CD14-positive monocyte (primary cell): ENCODE results near the gene COL12A1. TPM values are rescaled to one million over a fixed set of nuclear protein-coding genes. Genes with fewer than 3 reads are reported as not detected.
A peak's percentile ranks its signal among the peaks of the same experiment; 100 is the strongest.

Experiments
- DNase-seq, 3 donors: peaks; one replicate each; pipeline ENCODE4 v3.0.0-alpha.2; 2011 to 2022
- H2AFZ ChIP-seq: 2 replicates; pipeline ENCODE4 v1.6.0; 2012; ENCODE audit warnings: mild to moderate bottlenecking, low read depth, low read length, inconsistent platforms; ENCODE audit not compliant: insufficient read depth, poor library complexity, severe bottlenecking
- H3K27ac ChIP-seq, 2 donors: 1 replicate in 1 of 2; 2 replicates in 1 of 2; pipeline ENCODE4 v1.5.1; 2012 to 2013; ENCODE audit warnings: low read length in 2 of 2, control low read depth in 1 of 2, inconsistent platforms in 1 of 2, low read depth in 1 of 2, mild to moderate bottlenecking in 1 of 2
- H3K27me3 ChIP-seq, 2 donors: one replicate each; pipeline versions ENCODE4 v1.6.0 to v1.6.1; 2011 to 2013; ENCODE audit warnings: low read length in 2 of 2; ENCODE audit not compliant: control insufficient read depth in 2 of 2, insufficient read depth in 2 of 2
- H3K36me3 ChIP-seq, 2 donors: replicated peaks in 1 of 2; 1 replicate in 1 of 2; 2 replicates in 1 of 2; pipeline versions ENCODE4 v1.5.1 to v1.6.1; 2012 to 2013; ENCODE audit warnings: low read length in 2 of 2, control low read depth in 1 of 2, inconsistent platforms in 1 of 2, mild to moderate bottlenecking in 1 of 2; ENCODE audit not compliant: insufficient read depth in 2 of 2, control insufficient read depth in 1 of 2
- H3K4me1 ChIP-seq, 2 donors: 1 replicate in 1 of 2; 2 replicates in 1 of 2; pipeline versions ENCODE4 v1.5.1 to v1.6.1; 2012 to 2013; ENCODE audit warnings: low read length in 2 of 2, control low read depth in 1 of 2, inconsistent platforms in 1 of 2, mild to moderate bottlenecking in 1 of 2, moderate library complexity in 1 of 2; ENCODE audit not compliant: insufficient read depth in 2 of 2, control insufficient read depth in 1 of 2
- H3K4me2 ChIP-seq: replicated peaks from 2 replicates; pipeline ENCODE3; 2012; ENCODE audit warnings: low read length, moderate library complexity, mild to moderate bottlenecking; ENCODE audit not compliant: poor library complexity, severe bottlenecking; ENCODE audit errors: extremely low read depth
- H3K4me3 ChIP-seq, 3 experiments: fragments of 200-600 bp in 1 of 3; sonication (generic) in 1 of 3; replicated peaks in 1 of 3; 1 replicate in 2 of 3; 2 replicates in 1 of 3; pipeline ENCODE4 v1.5.1; 2011 to 2013; ENCODE audit warnings: low read length in 3 of 3, mild to moderate bottlenecking in 3 of 3, control low read depth in 2 of 3, low read depth in 2 of 3, inconsistent platforms in 1 of 3, moderate library complexity in 1 of 3
- H3K79me2 ChIP-seq: 2 replicates; pipeline ENCODE4 v1.6.0; 2012; ENCODE audit warnings: mild to moderate bottlenecking, control low read depth, inconsistent platforms, low read length, moderate library complexity; ENCODE audit not compliant: insufficient read depth
- H3K9ac ChIP-seq: 2 replicates; pipeline ENCODE4 v1.6.0; 2017; ENCODE audit warnings: low read length, mild to moderate bottlenecking; ENCODE audit not compliant: insufficient read depth, poor library complexity, severe bottlenecking
- H3K9me3 ChIP-seq, 2 donors: replicated peaks in 1 of 2; 1 replicate in 1 of 2; 2 replicates in 1 of 2; pipeline versions ENCODE4 v1.5.1 to v1.6.1; 2012 to 2013; ENCODE audit warnings: low read length in 2 of 2, control low read depth in 1 of 2; ENCODE audit not compliant: control insufficient read depth in 1 of 2, insufficient read depth in 1 of 2
- H4K20me1 ChIP-seq: 2 replicates; pipeline ENCODE4 v1.6.0; 2012; ENCODE audit warnings: mild to moderate bottlenecking, low read length, control low read depth, moderate library complexity; ENCODE audit not compliant: insufficient read depth
- H3K27ac Mint-ChIP-seq, 7 donors: one replicate each; pipeline ENCODE4 v1.8.0; 2020; ENCODE audit warnings: mild to moderate bottlenecking in 7 of 7, mixed read lengths in 7 of 7, moderate library complexity in 6 of 7, inconsistent platforms in 2 of 7
- H3K27me3 Mint-ChIP-seq, 3 donors: one replicate each; pipeline ENCODE4 v1.8.0; 2021 to 2022; ENCODE audit warnings: low read depth in 3 of 3, mild to moderate bottlenecking in 3 of 3, mixed read lengths in 3 of 3, moderate library complexity in 3 of 3, inconsistent platforms in 1 of 3
- H3K36me3 Mint-ChIP-seq, 2 donors: one replicate each; pipeline ENCODE4 v1.8.0; 2020; ENCODE audit warnings: mixed read lengths in 2 of 2, inconsistent platforms in 1 of 2, mild to moderate bottlenecking in 1 of 2
- H3K4me1 Mint-ChIP-seq: one replicate; pipeline ENCODE4 v1.8.0; 2020; ENCODE audit warnings: mild to moderate bottlenecking, mixed read lengths
- H3K4me3 Mint-ChIP-seq, 2 donors: one replicate each; pipeline ENCODE4 v1.8.0; 2020; ENCODE audit warnings: mild to moderate bottlenecking in 2 of 2, mixed read lengths in 2 of 2, moderate library complexity in 1 of 2
- H3K9me3 Mint-ChIP-seq, 7 donors: one replicate each; pipeline ENCODE4 v1.8.0; 2020 to 2022; ENCODE audit warnings: mixed read lengths in 7 of 7, mild to moderate bottlenecking in 6 of 7, moderate library complexity in 6 of 7, inconsistent platforms in 2 of 7
- CTCF ChIP-seq: fragments of 200-600 bp; IDR thresholded peaks from one replicate; pipeline ENCODE4 v1.8.0; 2022; ENCODE audit warnings: antibody characterized with exemption, mild to moderate bottlenecking
- WGBS: methylation state at CpG from one replicate; pipeline ENCODE4 v1.1.5; 2013; ENCODE audit warnings: missing lambda C conversion rate; ENCODE audit not compliant: insufficient coverage; 5-methylcytosine and 5-hydroxymethylcytosine counted together
- intact Hi-C, 2 donors: fragments of 100-400 bp; cut with micrococcal nuclease; formaldehyde crosslinking; loops; one replicate each; pipeline versions ENCODE4 v1.15.0 to v1.15.1; 2023
- polyA plus RNA-seq, 3 donors: library from polyadenylated mRNA; depleted of rRNA in 1 of 3; unstranded in 2 of 3; stranded (reverse) in 1 of 3; fragments of 300-500 nt in 2 of 3; fragments of >200 nt in 1 of 3; fragmentation: Illumina TruSeq in 2 of 3; gene quantifications; 1 replicate in 2 of 3; 2 replicates in 1 of 3; pipeline ENCODE4 v1.2.3, GENCODE V29; 2012 to 2021

COL12A1 gene
- polyA plus RNA-seq, 3 donors: not detected

- intact Hi-C loops: loop anchor here in 1 of 2 donors (2.0 to 10.0 kb wide), 2 partner anchors 1356 to 1472 kb away; no protein-coding TSS in a partner anchor
These were observed 5.3 kb upstream of the COL12A1 start for GRCh38 chr6:75210885-75211739.

More at GRCh38 chr6:75210885-75211739, 5.3 kb upstream of the COL12A1 start:
- peaks cover 0 to 23% (median 8%) of the 10 kb centered on the region in 7 donors for H3K9me3 Mint-ChIP-seq
- Histone ChIP-seq H3K27ac (no peak overlapping the region), H3K4me1 (peaks cover 19 to 27% of the 10 kb centered on the region in 2 donors), H2AFZ (no peak overlapping the region), H3K9ac (no peak overlapping the region), H3K4me2 (no peak overlapping the region), H3K9me3 (peaks cover 0 to 17% of the 10 kb centered on the region in 2 donors), H3K79me2 (no peaks in the 10 kb centered on the region), H3K4me3 (no peak overlapping the region), H3K36me3 (no peaks in the 10 kb centered on the region), H3K27me3 (peaks cover 23 to 36% of the 10 kb centered on the region in 2 donors), H4K20me1 (no peaks in the 10 kb centered on the region)
- peak; percentile 86 for TF ChIP-seq CTCF
- H3K27ac Mint-ChIP-seq: no peak overlapping the region
- peak overlapping the region in 1 of 2 donors; percentile 1 for H3K4me3 Mint-ChIP-seq
- peak; percentile 37 to 61 (median 56) for DNase-seq
- WGBS: 57% methylated on average over 3 of the region's 10 CpGs
- H3K36me3 Mint-ChIP-seq: peaks cover 0 to 14% of the 10 kb centered on the region in 2 donors
- H3K4me1 Mint-ChIP-seq: peaks cover 34% of the 10 kb centered on the region
- peaks cover 31 to 44% (median 40%) of the 10 kb centered on the region in 3 donors for H3K27me3 Mint-ChIP-seq
